SK-N-SH treated with all-trans-retinoic acid at 6 μM for 48 hours (cell line): ENCODE results near the gene RPS6KC1.

Experiments
- ATAC-seq: fragments of 200-7000 bp; cut with Tn5 transposase; 3 replicates; pipeline ENCODE4 v1.9.1; 2020; ENCODE audit warnings: mild to moderate bottlenecking, moderate library complexity
- ARNTL ChIP-seq: fragments of 450-650 bp; formaldehyde crosslinking; IDR thresholded peaks from 2 replicates; pipeline ENCODE4 v1.5.0; 2020; ENCODE audit warnings: low read depth, mild to moderate bottlenecking, moderate library complexity, borderline replicate concordance
- BACH2 ChIP-seq: fragments of 250-450 bp; sonication (Bioruptor Pico); IDR thresholded peaks from 2 replicates; pipeline ENCODE4 v1.9.0; 2021; ENCODE audit warnings: mild to moderate bottlenecking, borderline replicate concordance
- CREB5 ChIP-seq: fragments of 250-450 bp; sonication (Bioruptor Pico); IDR thresholded peaks from 2 replicates; pipeline ENCODE4 v1.5.1; 2020; ENCODE audit warnings: low read depth, mild to moderate bottlenecking, moderate library complexity
- CSDC2 ChIP-seq: fragments of 250-450 bp; sonication (Bioruptor Pico); IDR thresholded peaks from 2 replicates; pipeline ENCODE4 v1.5.0; 2020; ENCODE audit warnings: mild to moderate bottlenecking, moderate library complexity
- CSRNP3 ChIP-seq: fragments of 250-450 bp; sonication (Bioruptor Pico); IDR thresholded peaks from 2 replicates; pipeline ENCODE4 v1.5.1; 2021; ENCODE audit warnings: mild to moderate bottlenecking, moderate library complexity
- ESRRG ChIP-seq: fragments of 250-450 bp; sonication (Bioruptor Pico); IDR thresholded peaks from 2 replicates; pipeline ENCODE4 v1.6.1; 2021; ENCODE audit warnings: mild to moderate bottlenecking
- GLIS3 ChIP-seq: fragments of 250-450 bp; sonication (Bioruptor Pico); IDR thresholded peaks from 2 replicates; pipeline ENCODE4 v1.5.0; 2020; ENCODE audit warnings: mild to moderate bottlenecking, moderate library complexity
- ISL1 ChIP-seq: fragments of 250-450 bp; sonication (Bioruptor Pico); IDR thresholded peaks from 2 replicates; pipeline ENCODE4 v2.1.2; 2022; ENCODE audit warnings: mild to moderate bottlenecking, moderate library complexity
- PATZ1 ChIP-seq: fragments of 250-450 bp; sonication (Bioruptor Pico); IDR thresholded peaks from 2 replicates; pipeline ENCODE4 v1.8.0; 2020; ENCODE audit warnings: mild to moderate bottlenecking, moderate library complexity, borderline replicate concordance
- POU6F1 ChIP-seq: fragments of 250-450 bp; sonication (Bioruptor Pico); IDR thresholded peaks from 2 replicates; pipeline ENCODE4 v1.8.0; 2021; ENCODE audit warnings: low read depth, mild to moderate bottlenecking, moderate library complexity, borderline replicate concordance
- PPARA ChIP-seq: fragments of 250-450 bp; sonication (Bioruptor Pico); IDR thresholded peaks from 2 replicates; pipeline ENCODE4 v1.5.0; 2020; ENCODE audit warnings: mild to moderate bottlenecking, borderline replicate concordance
- RARB ChIP-seq: fragments of 250-450 bp; sonication (Bioruptor Pico); IDR thresholded peaks from 2 replicates; pipeline ENCODE4 v1.8.0; 2021; ENCODE audit warnings: mild to moderate bottlenecking, moderate library complexity
- SNAI2 ChIP-seq: fragments of 250-450 bp; sonication (Bioruptor Pico); IDR thresholded peaks from 2 replicates; pipeline ENCODE4 v1.5.0; 2020; ENCODE audit warnings: mild to moderate bottlenecking, moderate library complexity
- TCF4 ChIP-seq: fragments of 250-450 bp; sonication (Bioruptor Pico); IDR thresholded peaks from 2 replicates; pipeline ENCODE4 v1.8.0; 2021; ENCODE audit warnings: mild to moderate bottlenecking, moderate library complexity, borderline replicate concordance
- TOX ChIP-seq: fragments of 250-450 bp; sonication (Bioruptor Pico); IDR thresholded peaks from 2 replicates; pipeline ENCODE4 v1.8.0; 2021; ENCODE audit warnings: mild to moderate bottlenecking, moderate library complexity, borderline replicate concordance
- TSHZ2 ChIP-seq: fragments of 250-450 bp; sonication (Bioruptor Pico); IDR thresholded peaks from 2 replicates; pipeline ENCODE4 v1.5.0; 2020; ENCODE audit warnings: mild to moderate bottlenecking, moderate library complexity
- ZC3H10 ChIP-seq: fragments of 250-450 bp; sonication (Bioruptor Pico); IDR thresholded peaks from 2 replicates; pipeline ENCODE4 v1.5.1; 2021; ENCODE audit warnings: mild to moderate bottlenecking, moderate library complexity
- ZFP3 ChIP-seq: fragments of 250-450 bp; sonication (Bioruptor Pico); IDR thresholded peaks from 2 replicates; pipeline ENCODE4 v1.5.0; 2020; ENCODE audit warnings: mild to moderate bottlenecking, moderate library complexity
- ZFP30 ChIP-seq: fragments of 450-650 bp; formaldehyde crosslinking; IDR thresholded peaks from 2 replicates; pipeline ENCODE4 v1.5.0; 2022; ENCODE audit warnings: mild to moderate bottlenecking, moderate library complexity
- ZNF565 ChIP-seq: fragments of 450-650 bp; formaldehyde crosslinking; conservative IDR thresholded peaks from 2 replicates; pipeline ENCODE4 v1.5.0; 2020; ENCODE audit warnings: low read depth, mild to moderate bottlenecking, moderate library complexity
- ZNF70 ChIP-seq: fragments of 450-650 bp; formaldehyde crosslinking; IDR thresholded peaks from 2 replicates; pipeline ENCODE4 v1.5.0; 2020; ENCODE audit warnings: mild to moderate bottlenecking, moderate library complexity
- ZNF8 ChIP-seq: fragments of 450-650 bp; formaldehyde crosslinking; IDR thresholded peaks from 2 replicates; pipeline ENCODE4 v1.5.0; 2020; ENCODE audit warnings: mild to moderate bottlenecking, moderate library complexity

The RPS6KC1 gene

GRCh38 chr1:213284626-213285025 lies 233.6 kb downstream of the RPS6KC1 start:
- no peak; the same call in 1 of the 3 replicates for ATAC-seq
- no peak for TF ChIP-seq TCF4 (CRISPR knock-in tag)
- TF ChIP-seq CSDC2 (CRISPR knock-in tag) = no peak
- no peak for TF ChIP-seq ZNF70
- TF ChIP-seq ARNTL (CRISPR knock-in tag) = no peak
- TF ChIP-seq ZNF8 (CRISPR knock-in tag) = no peak
- no peak for TF ChIP-seq TOX (CRISPR knock-in tag)
- no peak for TF ChIP-seq CREB5 (CRISPR knock-in tag)
- no peak for TF ChIP-seq TSHZ2 (CRISPR knock-in tag)
- no peak for TF ChIP-seq ZFP30
- TF ChIP-seq ZFP3 (CRISPR knock-in tag) = no peak
- TF ChIP-seq BACH2 (CRISPR knock-in tag) = no peak
- no peak for TF ChIP-seq PPARA
- no peak for TF ChIP-seq SNAI2 (CRISPR knock-in tag)
- TF ChIP-seq PATZ1 (CRISPR knock-in tag) = no peak
- TF ChIP-seq GLIS3 (CRISPR knock-in tag) = no peak
- TF ChIP-seq ESRRG (CRISPR knock-in tag) = no peak
- no peak for TF ChIP-seq ZNF565 (CRISPR knock-in tag)
- no peak for TF ChIP-seq ZC3H10 (CRISPR knock-in tag)
- TF ChIP-seq RARB (CRISPR knock-in tag) = no peak
- TF ChIP-seq ISL1 = no peak

- ATAC-seq = no peak
- no peak for TF ChIP-seq ZC3H10 (CRISPR knock-in tag)
- no peak for TF ChIP-seq ZNF8 (CRISPR knock-in tag)
- TF ChIP-seq CSDC2 (CRISPR knock-in tag) = no peak
- TF ChIP-seq CREB5 (CRISPR knock-in tag) = no peak
- no peak for TF ChIP-seq ESRRG (CRISPR knock-in tag)
- no peak for TF ChIP-seq TCF4 (CRISPR knock-in tag)
- no peak for TF ChIP-seq TSHZ2 (CRISPR knock-in tag)
- no peak for TF ChIP-seq CSRNP3 (CRISPR knock-in tag)
- no peak for TF ChIP-seq POU6F1 (CRISPR knock-in tag)
- TF ChIP-seq ZNF70 = no peak
- no peak for TF ChIP-seq TOX (CRISPR knock-in tag)
- no peak for TF ChIP-seq GLIS3 (CRISPR knock-in tag)
Observed at GRCh38 chr1:213286235-213286634, 235.2 kb downstream of the RPS6KC1 start.
